K562 (cell line): ENCODE results near the gene RTN4. TPM values are rescaled to one million over a fixed set of nuclear protein-coding genes. Genes with fewer than 3 reads are reported as not detected.
A peak's percentile ranks its signal among the peaks of the same experiment; 100 is the strongest.

Source experiments
- BHLHE40 ChIP-seq: IDR thresholded peaks from 2 replicates; pipeline ENCODE4 v1.6.1; 2011; ENCODE audit warnings: low read length, improper control_type of control experiment
- CBX1 ChIP-seq: sonication (generic); IDR thresholded peaks from 2 replicates; pipeline ENCODE4 v1.6.1; 2016; ENCODE audit warnings: antibody characterized with exemption, low read depth, mild to moderate bottlenecking
- CEBPG ChIP-seq, 3 experiments: fragments of 200-800 bp in 1 of 3; sonication (Bioruptor generic) in 1 of 3; sonication (generic) in 1 of 3; formaldehyde crosslinking in 1 of 3; IDR thresholded peaks in 2 of 3; conservative IDR thresholded peaks in 1 of 3; 2 replicates each; pipeline versions ENCODE4 v1.6.1 to v1.8.0; 2016 to 2022; ENCODE audit warnings: missing compliant biosample characterization in 2 of 3, missing genetic modification characterization in 2 of 3, mild to moderate bottlenecking in 1 of 3, missing genetic modification reagents in 1 of 3
- CHAMP1 ChIP-seq: fragments of 450-650 bp; IDR thresholded peaks from 2 replicates; pipeline ENCODE4 v1.6.1; 2016; ENCODE audit warnings: mild to moderate bottlenecking
- COPS2 ChIP-seq: fragments of 450-650 bp; conservative IDR thresholded peaks from 2 replicates; pipeline ENCODE4 v1.6.1; 2016; ENCODE audit warnings: mild to moderate bottlenecking, moderate library complexity
- EP300 ChIP-seq: IDR thresholded peaks from 2 replicates; pipeline ENCODE4 v1.6.1; 2012; ENCODE audit warnings: low read length, improper control_type of control experiment
- ETV1 ChIP-seq: fragments of 450-650 bp; conservative IDR thresholded peaks from 2 replicates; pipeline ENCODE4 v1.6.1; 2016; ENCODE audit warnings: missing genetic modification characterization, control low read depth, low read depth, missing compliant biosample characterization
- EZH2 ChIP-seq: IDR thresholded peaks from 2 replicates; pipeline ENCODE4 v1.6.1; 2012; ENCODE audit warnings: low read depth, mild to moderate bottlenecking, inconsistent platforms, low read length, borderline replicate concordance
- HES1 ChIP-seq: fragments of 450-650 bp; IDR thresholded peaks from 2 replicates; pipeline ENCODE4 v1.6.1; 2016; ENCODE audit warnings: low read depth, mild to moderate bottlenecking, moderate library complexity
- NR4A1 ChIP-seq, 2 experiments: fragments of 250-450 bp in 1 of 2; fragments of 450-650 bp in 1 of 2; sonication (Bioruptor Pico) in 1 of 2; IDR thresholded peaks; 2 replicates each; pipeline versions ENCODE4 v1.4.0 to v1.6.1; 2016 to 2020; ENCODE audit warnings: mild to moderate bottlenecking in 2 of 2, missing compliant biosample characterization in 1 of 2, missing genetic modification characterization in 1 of 2, moderate library complexity in 1 of 2
- PML ChIP-seq: IDR thresholded peaks from 2 replicates; pipeline ENCODE4 v1.6.1; 2012; ENCODE audit warnings: low read length, inconsistent platforms
- USF2 ChIP-seq: sonication (generic); formaldehyde crosslinking; IDR thresholded peaks from 2 replicates; pipeline ENCODE4 v1.5.0; 2020; ENCODE audit warnings: missing genetic modification reagents
- ZBTB2 ChIP-seq: fragments of 450-650 bp; IDR thresholded peaks from 2 replicates; pipeline ENCODE4 v1.6.1; 2016; ENCODE audit warnings: antibody characterized with exemption
- ZEB2 ChIP-seq: fragments of 450-650 bp; IDR thresholded peaks from 2 replicates; pipeline ENCODE4 v1.6.1; 2016
- ZFPM2 ChIP-seq: fragments of 250-450 bp; sonication (Bioruptor Pico); IDR thresholded peaks from 2 replicates; pipeline ENCODE4 v1.5.1; 2022; ENCODE audit warnings: mild to moderate bottlenecking
- ZNF143 ChIP-seq: sonication (generic); formaldehyde crosslinking; IDR thresholded peaks from 2 replicates; pipeline ENCODE4 v1.9.0; 2022; ENCODE audit warnings: mild to moderate bottlenecking, missing genetic modification reagents
- ZNF165 ChIP-seq: fragments of 250-450 bp; sonication (Bioruptor Pico); IDR thresholded peaks from 2 replicates; pipeline ENCODE4 v1.4.0; 2020; ENCODE audit warnings: borderline replicate concordance
- ZNF395 ChIP-seq: fragments of 200-800 bp; sonication (Bioruptor generic); IDR thresholded peaks from 2 replicates; pipeline ENCODE4 v1.6.1; 2017; ENCODE audit warnings: missing genetic modification characterization, missing compliant biosample characterization
- polyA plus RNA-seq, 8 experiments: library from polyadenylated mRNA; depleted of rRNA in 4 of 8; stranded (reverse) in 5 of 8; unstranded in 3 of 8; fragments of >200 nt; fragmentation: Nextera tagmentation in 2 of 8; fragmentation: Illumina TruSeq in 1 of 8; extraction: Ambion mirVana in 2 of 8; extraction: Trizol in 1 of 8; gene quantifications; 2 replicates each; pipeline versions ENCODE4 v1.2.1 to v1.2.3, GENCODE V29; 2011 to 2014; ENCODE audit warnings: inconsistent platforms in 1 of 8, missing spikeins in 1 of 8
- total RNA-seq, 7 experiments: library from RNA; depleted of rRNA in 6 of 7; stranded (reverse); fragments of >200 nt in 6 of 7; fragmentation: Illumina TruSeq in 2 of 7; extraction: Trizol in 2 of 7; gene quantifications; 2 replicates each; pipeline versions ENCODE4 v1.2.1 to v1.2.3, GENCODE V29; 2011 to 2021; ENCODE audit warnings: low replicate concordance in 1 of 7

RTN4 gene
- total and polyA plus RNA-seq, 9 of the 15 experiments (the other 6 are each of a cell fraction or from before 2014, with no cell fraction given) = 73.0 to 248 (median 116) TPM

- TF ChIP-seq ZFPM2 (no peak), ETV1 (tag) (no peak), CEBPG (CRISPR knock-in tag; IDR thresholded peaks at IDR 0.05) (peak; percentile 21; the same call in 1 of the 2 replicates), CEBPG (tag; conservative IDR thresholded peaks at IDR 0.05 in 1 of 2, IDR thresholded peaks at IDR 0.05 in 1 of 2) (no peak), ZEB2 (0 out of 2 replicates have a peak, but pooled peaks have one; percentile 21), PML (no peak; the same call in 1 of the 2 replicates), EZH2 (no peak), HES1 (no peak), COPS2 (no peak), USF2 (CRISPR knock-in tag) (no peak), CBX1 (peak; percentile 90), BHLHE40 (peak; percentile 13; the same call in 1 of the 2 replicates), ZBTB2 (peak; percentile 93), ZNF143 (no peak), NR4A1 (CRISPR knock-in tag; IDR thresholded peaks at IDR 0.05) (0 out of 2 replicates have a peak, but pooled peaks have one; percentile 17), NR4A1 (tag; IDR thresholded peaks at IDR 0.05) (no peak), EP300 (no peak; the same call in 1 of the 2 replicates), ZNF395 (CRISPR knock-in tag) (no peak), ZNF165 (CRISPR knock-in tag) (no peak), CHAMP1 (no peak)
These were observed 1.0 kb downstream of the RTN4 start (continued) for GRCh38 chr2:55049043-55049820.
